Prostate gland (tissue), 2 donors: ENCODE measurements around the gene CASP8. TPM values are rescaled to one million over a fixed set of nuclear protein-coding genes. Genes with fewer than 3 reads are reported as not detected.
"Not testable (repeated sequence)": the region's sequence is repeated elsewhere in the genome, so short reads cannot be mapped to it uniquely, and the experiment has no call there.

Experiments
- DNase-seq: peaks from one replicate; pipeline ENCODE4 v3.0.0-alpha.2; 2019; ENCODE audit warnings: low spot score
- H3K27ac ChIP-seq, 2 donors: fragments of 200-600 bp; sonication (generic); 2 replicates each; pipeline ENCODE4 v1.5.1; 2017 to 2019
- H3K27me3 ChIP-seq: fragments of 200-600 bp; sonication (generic); replicated peaks from 2 replicates; pipeline ENCODE4 v1.5.1; 2019; ENCODE audit not compliant: insufficient read depth
- H3K36me3 ChIP-seq, 2 donors: fragments of 200-600 bp; sonication (generic); 1 replicate in 1 of 2; 2 replicates in 1 of 2; pipeline versions ENCODE4 v1.5.1 to v1.8.1; 2017 to 2019
- H3K4me1 ChIP-seq: fragments of 200-600 bp; sonication (generic); replicated peaks from 2 replicates; pipeline ENCODE4 v1.5.1; 2019
- H3K4me3 ChIP-seq, 2 donors: fragments of 200-600 bp; sonication (generic); 2 replicates each; pipeline ENCODE4 v1.5.1; 2017 to 2019
- H3K9me3 ChIP-seq: fragments of 200-600 bp; sonication (generic); 2 replicates; pipeline ENCODE4 v1.5.1; 2017
- CTCF ChIP-seq, 4 experiments: fragments of 200-600 bp in 2 of 4; fragments of 450-650 bp in 2 of 4; sonication (generic) in 2 of 4; IDR thresholded peaks; 1 replicate in 3 of 4; 2 replicates in 1 of 4; pipeline ENCODE4 v1.5.1; 2016 to 2019; ENCODE audit warnings: antibody characterized with exemption in 4 of 4, mild to moderate bottlenecking in 2 of 4, moderate library complexity in 2 of 4
- POLR2A ChIP-seq: fragments of 450-650 bp; IDR thresholded peaks from one replicate; pipeline ENCODE4 v1.6.1; 2016; ENCODE audit warnings: antibody characterized with exemption, mild to moderate bottlenecking
- POLR2AphosphoS5 ChIP-seq: sonication (generic); formaldehyde crosslinking; IDR thresholded peaks from one replicate; pipeline ENCODE4 v1.6.1; 2017; ENCODE audit warnings: antibody characterized with exemption
- WGBS: methylation state at CpG from one replicate; pipeline ENCODE4 v1.1.5; 2018; 5-methylcytosine and 5-hydroxymethylcytosine counted together
- intact Hi-C: fragments of 100-400 bp; cut with DNase I; formaldehyde crosslinking; loops from one replicate; pipeline ENCODE4 v1.14.2; 2022
- total RNA-seq, 2 donors: library from RNA; depleted of rRNA; stranded (reverse); fragments of >200 nt; gene quantifications; one replicate each; pipeline ENCODE4 v1.1.0, GENCODE V29; 2016

Gene CASP8
- total RNA-seq, 2 donors from 2014 or later, result 10.0 to 16.9 TPM

GRCh38 chr2:201298462-201299052, 38.2 kb downstream of the CASP8 start:
- Histone ChIP-seq H3K4me1 (no peaks in the 10 kb centered on the region), H3K9me3 (no peaks in the 10 kb centered on the region), H3K4me3 (no peak overlapping the region), H3K27ac (no peak overlapping the region), H3K36me3 (no peaks in the 10 kb centered on the region), H3K27me3 (no peaks in the 10 kb centered on the region)
- WGBS, result 43% methylated on average over 3 of the region's 3 CpGs
- no peak for DNase-seq
- TF ChIP-seq POLR2AphosphoS5 (no peak), POLR2A (no peak), CTCF (IDR thresholded peaks at IDR 0.05) (no peak)
- intact Hi-C loops, result no loop called here

DNA sequence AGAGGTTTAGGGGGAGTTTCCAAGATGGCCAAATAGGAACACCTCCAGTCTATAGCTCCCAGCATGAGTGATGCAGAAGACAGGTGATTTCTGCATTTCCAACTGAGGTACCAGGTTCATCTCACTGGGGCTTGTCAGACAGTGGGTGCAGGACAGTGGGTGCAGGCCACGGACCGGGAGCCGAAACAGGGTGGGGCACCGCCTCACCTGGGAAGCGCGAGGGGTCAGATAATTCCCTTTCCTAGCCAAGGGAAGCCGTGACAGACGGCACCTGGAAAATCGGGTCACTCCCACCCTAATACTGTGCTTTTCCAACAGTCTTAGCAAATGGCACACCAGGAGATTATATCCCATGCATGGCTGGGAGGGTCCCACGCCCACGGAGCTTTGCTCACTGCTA, 39.6 kb downstream of the CASP8 start:
- H3K27me3 ChIP-seq, DNase-seq, H3K9me3 ChIP-seq, H3K27ac ChIP-seq, intact Hi-C loops, H3K36me3 ChIP-seq, H3K4me3 ChIP-seq, H3K4me1 ChIP-seq: not testable (repeated sequence)
- 95% methylated on average over 11 of the region's 11 CpGs for WGBS

- WGBS, result 89% methylated on average over 3 of the region's 3 CpGs
- H3K9me3 ChIP-seq, result no peaks in the 10 kb centered on the region
- H3K4me3 ChIP-seq, result no peak overlapping the region
- H3K36me3 ChIP-seq, result no peaks in the 10 kb centered on the region
- DNase-seq, result no peak
- no peak overlapping the region for H3K27ac ChIP-seq
- no peaks in the 10 kb centered on the region for H3K27me3 ChIP-seq
- TF ChIP-seq CTCF (IDR thresholded peaks at IDR 0.05) (no peak), POLR2AphosphoS5 (no peak), POLR2A (no peak)
- H3K4me1 ChIP-seq, result no peaks in the 10 kb centered on the region
- intact Hi-C loops, result no loop called here
Measured at GRCh38 chr2:201307876-201308275, 47.5 kb downstream of the CASP8 start.

DNA sequence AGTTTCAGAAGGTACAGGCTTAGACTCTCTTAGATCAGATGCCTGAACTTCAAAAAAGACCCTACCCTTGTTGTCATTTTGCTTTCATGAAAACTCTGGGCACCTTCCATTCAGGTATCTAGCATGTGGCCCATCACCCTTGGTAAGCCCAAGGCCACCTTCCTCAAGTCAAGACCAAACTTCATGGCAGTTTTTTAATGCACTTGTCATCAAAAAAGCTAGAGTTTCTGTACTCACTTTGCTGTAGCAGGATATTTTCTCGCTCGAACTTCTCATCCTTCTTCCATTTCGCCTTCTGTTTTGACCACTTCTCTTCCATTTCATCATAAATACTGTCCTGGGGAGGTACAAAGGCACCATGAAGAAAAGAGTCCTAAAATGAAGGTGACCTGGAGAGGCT, 48.6 kb downstream of the CASP8 start:
- Histone ChIP-seq H3K4me1 (no peaks in the 10 kb centered on the region), H3K27me3 (no peaks in the 10 kb centered on the region), H3K4me3 (no peak overlapping the region), H3K9me3 (no peaks in the 10 kb centered on the region), H3K27ac (no peak overlapping the region), H3K36me3 (no peaks in the 10 kb centered on the region)
- DNase-seq, result no peak
- intact Hi-C loops, result no loop called here
- no peak for TF ChIP-seq POLR2AphosphoS5
- TF ChIP-seq CTCF (IDR thresholded peaks at IDR 0.05), result no peak
- TF ChIP-seq POLR2A, result no peak
- WGBS, result 97% methylated on average over 3 of the region's 3 CpGs

GRCh38 chr2:201313362-201313761, 53.0 kb downstream of the CASP8 start:
- Histone ChIP-seq H3K36me3 (no peaks in the 10 kb centered on the region), H3K27ac (no peak overlapping the region), H3K9me3 (no peaks in the 10 kb centered on the region), H3K4me3 (no peak overlapping the region), H3K4me1 (no peaks in the 10 kb centered on the region), H3K27me3 (no peaks in the 10 kb centered on the region)
- TF ChIP-seq POLR2A, result no peak
- TF ChIP-seq POLR2AphosphoS5, result no peak
- no peak for TF ChIP-seq CTCF (IDR thresholded peaks at IDR 0.05)
- no peak for DNase-seq
- WGBS, result 90% methylated on average over 5 of the region's 5 CpGs
- intact Hi-C loops, result no loop called here
